ENCODE results near the gene EPHB2. TPM values are rescaled to one million over a fixed set of nuclear protein-coding genes. Genes with fewer than 3 reads are reported as not detected.
A peak's percentile ranks its signal among the peaks of the same experiment; 100 is the strongest.

The EPHB2 gene
- total RNA-seq, 4 donors from 2014 or later: 0.08 to 3.4 (median 1.9) TPM

- DNase-seq: no peak
- Histone ChIP-seq H3K27ac (peak overlapping the region; percentile 41 to 77 (median 56)), H3K36me3 (no peaks in the 10 kb centered on the region), H3K27me3 (peaks cover 0 to 31% (median 0%) of the 10 kb centered on the region in 4 donors), H3K9me3 (no peaks in the 10 kb centered on the region), H3K4me1 (peaks cover 20 to 31% (median 22%) of the 10 kb centered on the region in 3 donors), H3K4me3 (no peak overlapping the region)
- intact Hi-C loops (cut with DNase I): no loop called here
- WGBS, 2 donors: 2% methylated on average over 5 of the region's 5 CpGs
- TF ChIP-seq POLR2A (IDR thresholded peaks at IDR 0.05) (no peak), CTCF (IDR thresholded peaks at IDR 0.05) (no peak)
Measured at GRCh38 chr1:22749919-22750684, 39.5 kb downstream of the EPHB2 start.

GRCh38 chr1:22750685-22751051, 40.0 kb downstream of the EPHB2 start:
- no peaks in the 10 kb centered on the region for H3K9me3 ChIP-seq
- H3K4me1 ChIP-seq: peaks cover 20 to 31% (median 22%) of the 10 kb centered on the region in 3 donors
- TF ChIP-seq POLR2A (IDR thresholded peaks at IDR 0.05) (no peak), CTCF (IDR thresholded peaks at IDR 0.05) (no peak)
- H3K27ac ChIP-seq: peak overlapping the region; percentile 39 to 77 (median 56)
- no peaks in the 10 kb centered on the region for H3K36me3 ChIP-seq
- no peak for DNase-seq
- WGBS, 2 donors: 0 to 12% methylated on average over 1 of the region's 1 CpG
- peaks cover 0 to 34% (median 0%) of the 10 kb centered on the region in 4 donors for H3K27me3 ChIP-seq
- no peak overlapping the region for H3K4me3 ChIP-seq
- intact Hi-C loops (cut with DNase I): no loop called here

GRCh38 chr1:22751124-22751531, 40.5 kb downstream of the EPHB2 start:
- no peak for DNase-seq
- Histone ChIP-seq H3K36me3 (no peaks in the 10 kb centered on the region), H3K27me3 (peaks cover 0 to 35% (median 0%) of the 10 kb centered on the region in 4 donors), H3K4me3 (no peak overlapping the region), H3K4me1 (peaks cover 20 to 31% (median 22%) of the 10 kb centered on the region in 3 donors), H3K9me3 (no peaks in the 10 kb centered on the region), H3K27ac (peak overlapping the region; percentile 39 to 77 (median 56))
- WGBS, 2 donors: 48 to 55% methylated on average over 4 to 5 of the region's 6 CpGs
- TF ChIP-seq CTCF (IDR thresholded peaks at IDR 0.05) (peak in 1 of 6 experiments; percentile 36), POLR2A (IDR thresholded peaks at IDR 0.05) (no peak)
- intact Hi-C loops (cut with DNase I): no loop called here

GRCh38 chr1:22752339-22752738, 41.7 kb downstream of the EPHB2 start:
- H3K27ac ChIP-seq: no peak overlapping the region
- no peak overlapping the region for H3K4me3 ChIP-seq
- H3K36me3 ChIP-seq: no peaks in the 10 kb centered on the region
- peaks cover 0 to 35% (median 0%) of the 10 kb centered on the region in 4 donors for H3K27me3 ChIP-seq
- WGBS, 2 donors: 79 to 97% methylated on average over 1 of the region's 1 CpG
- intact Hi-C loops (cut with DNase I): no loop called here
- peaks cover 20 to 31% (median 22%) of the 10 kb centered on the region in 3 donors for H3K4me1 ChIP-seq
- H3K9me3 ChIP-seq: no peaks in the 10 kb centered on the region
- TF ChIP-seq POLR2A (IDR thresholded peaks at IDR 0.05): no peak
- TF ChIP-seq CTCF (IDR thresholded peaks at IDR 0.05): no peak
- no peak for DNase-seq

GRCh38 chr1:22753481-22753971, 42.9 kb downstream of the EPHB2 start:
- H3K27me3 ChIP-seq: peaks cover 0 to 37% (median 0%) of the 10 kb centered on the region in 4 donors
- H3K36me3 ChIP-seq: no peaks in the 10 kb centered on the region
- H3K4me1 ChIP-seq: peaks cover 20 to 31% (median 22%) of the 10 kb centered on the region in 3 donors
- no peak overlapping the region for H3K4me3 ChIP-seq
- 72 to 97% methylated on average over 5 to 9 of the region's 12 CpGs for WGBS, 2 donors
- no peaks in the 10 kb centered on the region for H3K9me3 ChIP-seq
- DNase-seq: no peak
- TF ChIP-seq POLR2A (IDR thresholded peaks at IDR 0.05) (no peak), CTCF (IDR thresholded peaks at IDR 0.05) (no peak)
- peak overlapping the region in 1 of 4 donors; percentile 61 for H3K27ac ChIP-seq
- intact Hi-C loops (cut with DNase I): no loop called here
